ENCODE data around the gene RSBN1L.

The RSBN1L gene

DNA sequence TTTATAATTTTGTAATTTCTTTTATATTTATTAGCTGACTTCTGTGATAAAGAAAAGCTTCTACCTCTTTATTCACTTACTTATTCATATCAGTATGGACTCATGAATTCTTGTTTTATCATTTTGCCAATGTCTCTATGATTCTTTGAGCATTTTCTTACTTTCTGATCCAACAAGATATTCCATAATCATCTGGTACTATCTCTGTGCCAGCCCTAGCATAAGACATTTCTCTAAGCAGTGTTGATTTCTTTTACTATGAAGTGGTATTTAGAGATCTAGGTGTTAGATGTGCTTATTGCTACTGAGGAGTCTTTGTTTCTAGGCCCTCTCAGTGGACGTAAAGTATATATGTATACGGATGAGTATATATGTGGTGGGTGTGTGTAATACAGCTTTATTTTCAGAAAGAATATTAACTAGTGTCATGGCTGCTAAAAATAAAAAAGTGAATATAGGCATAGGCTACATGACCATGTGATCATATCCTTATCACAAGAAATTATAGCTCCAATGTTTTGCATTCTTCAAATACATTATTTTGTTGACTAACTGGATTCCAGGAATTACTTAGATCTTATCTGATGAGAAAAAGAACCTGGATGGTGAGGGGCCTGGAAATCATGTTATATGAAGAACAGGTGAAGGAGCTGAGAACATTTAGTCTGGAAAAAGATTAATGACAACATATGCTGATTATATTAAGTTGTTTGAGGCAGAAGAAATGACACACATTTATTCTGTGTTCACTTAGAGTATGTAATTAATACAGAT, 115.4 kb downstream of the RSBN1L start:
- DNase-seq = no peak

- DNase-seq = no peak
Measured at GRCh38 chr7:77812290-77812685, 116.0 kb downstream of the RSBN1L start.

GRCh38 chr7:77813180-77813579, 116.9 kb downstream of the RSBN1L start:
- DNase-seq = no peak

- DNase-seq = no peak
Measured at GRCh38 chr7:77819021-77819420, 122.8 kb downstream of the RSBN1L start.

- DNase-seq = no peak
Measured at GRCh38 chr7:77820967-77821366, 124.7 kb downstream of the RSBN1L start.

- no peak for DNase-seq
Measured at GRCh38 chr7:77822269-77822668, 126.0 kb downstream of the RSBN1L start.

DNA sequence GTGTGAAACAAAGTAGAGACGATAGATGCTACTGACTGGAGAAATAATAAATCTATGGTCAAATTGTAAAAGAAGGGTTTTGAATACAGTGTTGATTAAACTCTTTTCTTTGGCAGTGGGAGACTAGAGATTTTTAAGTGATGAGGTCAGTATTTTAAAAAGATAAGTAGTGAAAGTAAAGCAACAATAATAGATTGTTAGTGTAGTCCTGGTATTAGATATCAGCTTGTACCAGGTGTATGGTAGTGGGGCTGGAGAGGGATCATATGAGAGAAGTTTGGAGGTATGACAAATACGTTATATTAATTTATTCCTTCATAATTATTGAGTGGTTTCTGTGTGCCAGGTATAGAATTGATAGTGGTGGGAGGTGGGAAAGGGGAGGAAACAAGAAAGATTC, 127.5 kb downstream of the RSBN1L start:
- no peak for DNase-seq

- DNase-seq = no peak
Measured at GRCh38 chr7:77824636-77825035, 128.4 kb downstream of the RSBN1L start.

- no peak for DNase-seq
Measured at GRCh38 chr7:77825131-77825530, 128.9 kb downstream of the RSBN1L start.

- DNase-seq = no peak
Measured at GRCh38 chr7:77826300-77826699, 130.0 kb downstream of the RSBN1L start.

- DNase-seq = no peak
Measured at GRCh38 chr7:77827999-77828398, 131.7 kb downstream of the RSBN1L start.

- DNase-seq = no peak
Measured at GRCh38 chr7:77830649-77831355, 134.5 kb downstream of the RSBN1L start.

- DNase-seq = no peak
Measured at GRCh38 chr7:77831481-77831880, 135.2 kb downstream of the RSBN1L start.

DNA sequence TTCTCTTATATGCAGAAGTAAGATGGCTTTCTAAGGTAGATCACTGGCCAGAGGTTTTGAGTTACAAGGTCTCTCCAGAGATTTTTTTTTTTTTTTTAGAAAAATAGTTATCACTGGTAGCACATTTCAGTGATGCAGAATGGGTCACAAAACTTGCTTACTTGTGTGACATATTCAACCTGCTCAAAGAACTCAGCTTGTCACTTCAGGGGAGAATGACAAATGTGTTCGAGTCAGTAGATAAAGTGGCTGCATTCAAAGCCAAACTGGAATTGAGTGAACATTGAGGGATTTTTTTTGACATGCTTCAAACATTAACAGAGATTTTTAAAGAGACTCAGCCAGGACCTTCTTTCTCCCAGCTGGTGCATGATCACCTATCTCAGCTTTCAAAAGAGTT, 135.7 kb downstream of the RSBN1L start:
- no peak for DNase-seq

All from NK-92 treated with Interleukin-12 subunit alpha and Interleukin-12 subunit beta, amount 100 ng/mL, for 24 hours (cell line).